ENCODE data around the gene KLHDC10.
A peak's percentile ranks its signal among the peaks of the same experiment; 100 is the strongest.

The KLHDC10 gene

DNA sequence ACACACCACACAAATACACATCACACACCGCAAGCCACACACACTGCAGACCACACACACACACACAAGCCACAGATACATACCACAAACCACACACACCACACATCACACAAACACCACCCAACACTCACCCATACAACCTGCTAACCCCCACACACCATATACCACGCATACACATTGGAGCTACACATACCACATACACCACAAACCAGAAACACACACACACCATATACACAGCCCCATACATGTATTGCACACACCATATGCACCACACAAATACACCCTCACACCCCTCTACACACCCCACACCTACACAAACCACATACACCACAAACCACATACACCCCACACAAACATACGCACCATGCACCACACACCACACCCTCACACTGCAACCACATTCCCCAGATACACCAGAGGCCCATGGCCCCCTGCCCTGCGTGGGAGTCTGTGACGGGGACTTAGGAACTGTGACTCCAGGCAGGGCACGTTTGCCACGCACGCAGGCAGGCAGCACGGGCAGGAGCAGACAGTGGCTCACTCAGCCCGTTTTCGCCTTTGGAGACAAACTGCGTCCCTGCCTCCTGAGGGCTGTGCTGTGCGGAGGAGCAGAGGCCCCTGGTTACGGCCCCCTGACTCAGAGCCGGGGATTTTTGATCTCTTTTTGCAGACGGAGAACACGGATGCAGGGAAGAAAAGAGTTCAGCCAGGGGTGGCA, 82.3 kb downstream of the KLHDC10 start:
- no peak for DNase-seq (ENCODE audit: extremely low read depth, low read depth)
- no peak overlapping the region for H3K4me3 ChIP-seq (replicated peaks; ENCODE audit: low read depth, low read length)
- TF ChIP-seq, protein P1, sequence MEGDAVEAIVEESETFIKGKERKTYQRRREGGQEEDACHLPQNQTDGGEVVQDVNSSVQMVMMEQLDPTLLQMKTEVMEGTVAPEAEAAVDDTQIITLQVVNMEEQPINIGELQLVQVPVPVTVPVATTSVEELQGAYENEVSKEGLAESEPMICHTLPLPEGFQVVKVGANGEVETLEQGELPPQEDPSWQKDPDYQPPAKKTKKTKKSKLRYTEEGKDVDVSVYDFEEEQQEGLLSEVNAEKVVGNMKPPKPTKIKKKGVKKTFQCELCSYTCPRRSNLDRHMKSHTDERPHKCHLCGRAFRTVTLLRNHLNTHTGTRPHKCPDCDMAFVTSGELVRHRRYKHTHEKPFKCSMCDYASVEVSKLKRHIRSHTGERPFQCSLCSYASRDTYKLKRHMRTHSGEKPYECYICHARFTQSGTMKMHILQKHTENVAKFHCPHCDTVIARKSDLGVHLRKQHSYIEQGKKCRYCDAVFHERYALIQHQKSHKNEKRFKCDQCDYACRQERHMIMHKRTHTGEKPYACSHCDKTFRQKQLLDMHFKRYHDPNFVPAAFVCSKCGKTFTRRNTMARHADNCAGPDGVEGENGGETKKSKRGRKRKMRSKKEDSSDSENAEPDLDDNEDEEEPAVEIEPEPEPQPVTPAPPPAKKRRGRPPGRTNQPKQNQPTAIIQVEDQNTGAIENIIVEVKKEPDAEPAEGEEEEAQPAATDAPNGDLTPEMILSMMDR (IDR thresholded peaks at IDR 0.05; ENCODE audit: low read depth, low read length, missing control alignments): no peak

DNA sequence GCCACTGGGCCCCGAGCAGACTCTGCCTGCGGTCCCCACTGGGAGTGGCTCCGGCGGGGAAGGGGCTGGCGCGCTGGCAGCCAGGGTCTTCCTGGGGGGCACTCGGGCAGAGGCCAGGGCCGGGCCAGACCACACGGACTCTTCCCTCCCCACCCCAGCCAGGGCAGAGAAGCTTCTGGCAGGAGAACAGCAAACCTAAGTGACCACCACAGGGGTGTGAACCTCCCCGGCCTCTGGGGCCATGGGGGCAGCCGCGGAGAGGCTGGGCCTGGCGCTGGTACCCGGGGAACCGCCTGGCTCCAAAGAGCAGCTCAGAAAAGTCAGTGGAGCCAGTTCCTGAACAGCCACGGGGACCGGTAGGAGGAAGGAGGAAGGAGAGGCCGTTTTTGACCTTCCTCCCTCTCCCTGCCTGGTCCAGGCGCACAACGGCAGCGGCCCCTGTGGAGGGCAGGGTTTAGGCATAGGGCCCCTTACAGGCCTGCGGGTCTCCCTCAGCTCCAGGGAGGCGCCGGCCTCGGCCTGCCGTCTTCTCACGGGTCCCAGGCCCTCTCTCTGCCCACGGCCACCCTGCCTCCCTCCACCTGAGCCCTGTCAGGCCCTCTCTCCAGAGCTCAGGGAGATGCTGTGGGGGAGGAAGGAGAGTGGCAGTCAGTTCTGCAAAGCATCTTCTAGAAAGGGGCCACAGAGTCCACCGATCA, 83.0 kb downstream of the KLHDC10 start:
- DNase-seq (ENCODE audit: extremely low read depth, low read depth): no peak
- no peak overlapping the region for H3K4me3 ChIP-seq (replicated peaks; ENCODE audit: low read depth, low read length)
- TF ChIP-seq, protein P1 (IDR thresholded peaks at IDR 0.05; ENCODE audit: low read depth, low read length, missing control alignments): no peak

DNA sequence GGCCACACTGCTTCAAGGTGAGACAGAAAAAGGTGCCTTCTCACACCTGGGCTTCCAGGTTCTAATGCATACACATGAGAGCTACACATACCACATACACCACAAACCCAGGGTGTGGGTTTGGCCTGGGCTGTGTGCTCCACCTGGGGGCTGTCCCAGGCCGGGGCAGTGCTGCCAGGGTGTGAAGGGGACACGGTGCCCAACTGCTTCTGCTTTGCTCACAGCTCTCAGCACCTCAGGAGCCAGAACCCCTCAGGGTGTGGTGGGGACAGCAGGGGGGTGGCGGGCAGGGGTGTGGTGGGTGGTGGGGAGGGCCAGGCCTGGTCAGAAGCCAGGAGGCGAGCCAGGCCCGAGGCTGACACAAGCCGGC, 83.8 kb downstream of the KLHDC10 start:
- no peak overlapping the region for H3K4me3 ChIP-seq (replicated peaks; ENCODE audit: low read depth, low read length)
- no peak for DNase-seq (ENCODE audit: extremely low read depth, low read depth)
- TF ChIP-seq, protein P1 (IDR thresholded peaks at IDR 0.05; ENCODE audit: low read depth, low read length, missing control alignments): no peak

DNA sequence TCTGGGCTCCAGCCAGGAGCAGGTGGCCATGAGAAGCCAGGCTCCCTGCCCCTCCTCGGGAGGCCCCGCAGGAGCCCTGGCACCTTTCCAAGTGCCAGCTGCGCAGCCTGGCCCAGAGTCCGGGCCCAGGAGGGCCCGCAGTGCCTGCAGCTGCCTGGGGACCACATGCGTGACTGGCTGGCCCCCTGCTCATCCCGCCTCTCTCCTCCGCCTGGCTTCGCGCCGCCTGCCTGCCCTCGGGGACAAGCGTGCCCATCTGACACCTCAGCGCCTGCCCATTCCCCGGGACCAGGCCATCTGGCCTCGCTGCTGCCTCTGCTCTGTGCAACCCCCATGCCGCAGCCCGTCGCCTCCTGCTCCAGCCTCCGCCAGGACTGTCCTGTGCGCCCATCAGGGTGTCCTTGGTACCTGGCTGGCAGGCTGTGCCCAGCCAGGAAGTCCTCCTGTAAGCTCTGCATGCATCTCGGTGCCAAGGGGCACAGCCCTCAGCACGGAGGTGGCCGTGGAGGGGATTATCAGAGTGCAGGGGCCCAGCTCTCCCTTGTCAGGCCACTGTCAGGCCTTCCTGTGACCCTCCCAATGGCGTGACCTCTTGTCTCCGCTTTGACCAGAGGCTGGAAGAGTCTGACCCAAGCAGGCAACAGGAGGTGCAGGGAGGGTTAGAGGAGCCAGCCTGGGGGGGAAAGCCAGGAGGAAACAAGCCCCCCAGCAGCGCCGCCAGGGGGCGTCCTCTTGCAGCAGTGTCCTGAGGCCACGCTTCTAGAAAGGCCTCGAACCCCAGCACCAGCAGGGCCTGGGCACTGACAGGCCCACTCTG, 84.4 kb downstream of the KLHDC10 start:
- H3K4me3 ChIP-seq (replicated peaks; ENCODE audit: low read depth, low read length): no peak overlapping the region
- no peak for DNase-seq (ENCODE audit: extremely low read depth, low read depth)
- TF ChIP-seq, protein P1 (IDR thresholded peaks at IDR 0.05; ENCODE audit: low read depth, low read length, missing control alignments): peak; percentile 58

DNA sequence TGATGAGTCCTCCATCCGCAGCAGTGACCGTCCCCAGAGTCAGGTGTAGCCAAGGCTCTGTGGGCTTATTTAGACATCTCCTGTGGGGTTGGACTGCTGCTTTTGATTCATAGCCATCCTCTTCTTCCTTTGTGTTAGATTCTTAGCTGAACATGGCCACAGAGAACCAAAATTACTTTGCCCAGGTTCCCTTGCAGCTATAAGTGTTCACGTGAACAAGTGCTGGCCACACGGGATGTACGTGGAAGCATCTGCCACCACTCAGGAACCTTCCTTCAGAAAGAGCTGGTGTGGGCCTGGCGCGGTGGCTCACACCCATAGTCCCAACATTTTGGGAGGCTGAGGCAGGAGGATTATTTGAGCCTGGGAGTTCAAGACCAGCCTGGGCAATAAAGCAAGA, 85.8 kb downstream of the KLHDC10 start:
- no peak overlapping the region for H3K4me3 ChIP-seq (replicated peaks; ENCODE audit: low read depth, low read length)
- TF ChIP-seq, protein P1 (IDR thresholded peaks at IDR 0.05; ENCODE audit: low read depth, low read length, missing control alignments): no peak
- no peak for DNase-seq (ENCODE audit: extremely low read depth, low read depth)

DNA sequence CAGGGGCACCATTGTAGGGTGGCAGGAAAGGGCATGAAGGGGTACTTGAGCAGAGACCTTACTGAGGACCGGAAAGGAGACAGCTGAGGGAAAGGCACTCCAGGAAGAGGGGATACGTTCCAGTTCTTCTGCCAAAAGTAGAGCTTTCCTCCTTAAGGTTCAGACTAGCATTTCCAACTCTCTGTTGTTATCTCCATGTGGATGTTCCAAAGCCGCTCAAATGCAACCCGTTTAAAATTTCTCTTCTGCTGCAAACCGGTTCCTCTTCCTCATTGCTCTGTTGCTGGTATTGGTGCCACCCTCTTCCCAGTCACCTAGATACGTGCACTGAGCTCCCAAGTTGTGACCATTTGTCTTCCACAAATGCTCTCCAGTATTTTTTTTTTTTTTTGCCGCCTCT, 87.4 kb downstream of the KLHDC10 start:
- DNase-seq (ENCODE audit: extremely low read depth, low read depth): no peak
- TF ChIP-seq, protein P1 (IDR thresholded peaks at IDR 0.05; ENCODE audit: low read depth, low read length, missing control alignments): no peak
- H3K4me3 ChIP-seq (replicated peaks; ENCODE audit: low read depth, low read length): no peak overlapping the region

Measured in HFF-Myc (cell line).